GM18502 (cell line): Measurements from ENCODE around the gene ACTL8.

Source experiments
- ATAC-seq: cut with Tn5 transposase; IDR thresholded peaks from one replicate; pipeline ENCODE4 v1.9.1; 2021; ENCODE audit warnings: mild to moderate bottlenecking; ENCODE audit not compliant: unreplicated experiment, poor library complexity

ACTL8 gene

GRCh38 chr1:17837233-17838030, 82.3 kb downstream of the ACTL8 start:
- ATAC-seq = no peak

GRCh38 chr1:17839641-17840196, 84.6 kb downstream of the ACTL8 start:
- no peak for ATAC-seq

GRCh38 chr1:17841944-17842343, 86.8 kb downstream of the ACTL8 start:
- ATAC-seq = no peak

- ATAC-seq = no peak
Measured at GRCh38 chr1:17842686-17843085, 87.6 kb downstream of the ACTL8 start.

GRCh38 chr1:17844185-17844826, 89.2 kb downstream of the ACTL8 start:
- no peak for ATAC-seq

- no peak for ATAC-seq
Measured at GRCh38 chr1:17845583-17845982, 90.5 kb downstream of the ACTL8 start.

GRCh38 chr1:17846341-17846740, 91.2 kb downstream of the ACTL8 start:
- ATAC-seq = no peak

GRCh38 chr1:17847111-17847510, 92.0 kb downstream of the ACTL8 start:
- ATAC-seq = no peak

- ATAC-seq = no peak
Measured at GRCh38 chr1:17849216-17849615, 94.1 kb downstream of the ACTL8 start.

GRCh38 chr1:17851056-17851455, 95.9 kb downstream of the ACTL8 start:
- ATAC-seq = no peak

- ATAC-seq = no peak
Measured at GRCh38 chr1:17852383-17852782, 97.2 kb downstream of the ACTL8 start.

- no peak for ATAC-seq
Measured at GRCh38 chr1:17853241-17853935, 98.3 kb downstream of the ACTL8 start.

- no peak for ATAC-seq
Measured at GRCh38 chr1:17856496-17857108, 101.5 kb downstream of the ACTL8 start.

- ATAC-seq = no peak
Measured at GRCh38 chr1:17857109-17857499, 102.0 kb downstream of the ACTL8 start.

- ATAC-seq = no peak
Measured at GRCh38 chr1:17857996-17858395, 102.9 kb downstream of the ACTL8 start.

GRCh38 chr1:17860812-17861211, 105.7 kb downstream of the ACTL8 start:
- no peak for ATAC-seq

GRCh38 chr1:17861685-17862084, 106.6 kb downstream of the ACTL8 start:
- no peak for ATAC-seq

GRCh38 chr1:17862121-17862520, 107.0 kb downstream of the ACTL8 start:
- no peak for ATAC-seq

- no peak for ATAC-seq
Measured at GRCh38 chr1:17865912-17866739, 111.0 kb downstream of the ACTL8 start.

- ATAC-seq = no peak
Measured at GRCh38 chr1:17866740-17867029, 111.6 kb downstream of the ACTL8 start.
